ENCODE measurements around the gene ALAD. TPM values are rescaled to one million over a fixed set of nuclear protein-coding genes. Genes with fewer than 3 reads are reported as not detected.
"Not testable (repeated sequence)": the region's sequence is repeated elsewhere in the genome, so short reads cannot be mapped to it uniquely, and the experiment has no call there.

ALAD gene
- total RNA-seq = 12.0 TPM

- DNase-seq = peak; percentile 100
These were observed at the start of gene ALAD for GRCh38 chr9:113401027-113401792. ALAD (minus strand) TSS chr9:113401284; CDS start chr9:113393559, 7,725 bp downstream.

GRCh38 chr9:113449376-113449775, 48.3 kb upstream of the ALAD start:
- no peak for DNase-seq

- no peak for DNase-seq
These were observed 45.2 kb upstream of the ALAD start for GRCh38 chr9:113446323-113446740.

- no peak for DNase-seq
These were observed 43.7 kb upstream of the ALAD start for GRCh38 chr9:113444736-113445135.

GRCh38 chr9:113437716-113438115, 36.6 kb upstream of the ALAD start:
- DNase-seq = not testable (repeated sequence)

- no peak for DNase-seq
These were observed 35.8 kb upstream of the ALAD start for GRCh38 chr9:113436728-113437515.

GRCh38 chr9:113431191-113431590, 30.1 kb upstream of the ALAD start:
- DNase-seq = no peak

GRCh38 chr9:113428062-113428615, 27.1 kb upstream of the ALAD start:
- DNase-seq = no peak

GRCh38 chr9:113427629-113428028, 26.5 kb upstream of the ALAD start:
- no peak for DNase-seq

GRCh38 chr9:113426701-113427100, 25.6 kb upstream of the ALAD start:
- DNase-seq = no peak

GRCh38 chr9:113425072-113425471, 24.0 kb upstream of the ALAD start:
- no peak for DNase-seq

- no peak for DNase-seq
These were observed 20.6 kb upstream of the ALAD start for GRCh38 chr9:113421726-113422125.

- DNase-seq = no peak
These were observed 16.3 kb upstream of the ALAD start for GRCh38 chr9:113417370-113417769.

- no peak for DNase-seq
These were observed 15.2 kb upstream of the ALAD start for GRCh38 chr9:113416149-113416721.

GRCh38 chr9:113410207-113410864, 9.3 kb upstream of the ALAD start, which contains the start of the genes C9orf43 and POLE3:
C9orf43 (plus strand) TSS chr9:113410747; CDS start chr9:113413494, 2,747 bp downstream.
POLE3 (minus strand) TSS chr9:113410675; CDS start chr9:113410293, 382 bp downstream.
- DNase-seq = peak; percentile 94

- no peak for DNase-seq
These were observed 8.8 kb upstream of the ALAD start for GRCh38 chr9:113409883-113410206.

- no peak for DNase-seq
These were observed 8.4 kb upstream of the ALAD start for GRCh38 chr9:113409481-113409880.

- DNase-seq = peak; percentile 2
These were observed 5.9 kb upstream of the ALAD start for GRCh38 chr9:113406873-113407511.

- DNase-seq = not testable (repeated sequence)
These were observed 5.3 kb upstream of the ALAD start for GRCh38 chr9:113406353-113406752.

GRCh38 chr9:113403646-113404045, 2.6 kb upstream of the ALAD start:
- no peak for DNase-seq

- DNase-seq = no peak
These were observed 1.4 kb downstream of the ALAD start for GRCh38 chr9:113399646-113400200.
